GM18498 (cell line): Measurements from ENCODE around the gene MTHFD2L.
"Not testable (repeated sequence)": the region's sequence is repeated elsewhere in the genome, so short reads cannot be mapped to it uniquely, and the experiment has no call there.

Experiments used
- ATAC-seq: cut with Tn5 transposase; IDR thresholded peaks from one replicate; pipeline ENCODE4 v1.9.1; 2021; ENCODE audit warnings: mild to moderate bottlenecking, moderate library complexity; ENCODE audit not compliant: unreplicated experiment

MTHFD2L gene

GRCh38 chr4:74328501-74328900 is 170.6 kb downstream of the MTHFD2L start:
- ATAC-seq: no peak

DNA sequence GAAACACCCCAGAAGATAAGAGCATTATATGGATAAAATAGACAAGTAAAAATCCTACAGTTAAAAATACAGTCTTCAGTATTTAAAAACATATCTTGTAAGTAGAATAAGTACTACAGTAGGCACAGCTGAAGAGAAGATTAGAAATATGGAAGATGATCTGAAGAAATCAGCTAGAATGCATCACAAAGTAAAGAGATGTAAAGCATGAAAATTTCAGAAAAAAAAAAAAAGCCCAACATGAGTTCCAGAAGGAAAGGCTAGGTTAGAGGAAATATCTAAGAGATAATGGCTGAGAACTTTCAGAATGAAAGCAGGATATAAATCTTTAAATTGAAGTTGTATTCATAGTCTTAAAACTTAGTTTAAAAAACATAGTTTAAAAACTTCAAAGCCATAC is 171.4 kb downstream of the MTHFD2L start:
- ATAC-seq: no peak

- ATAC-seq: no peak
Measured at GRCh38 chr4:74330295-74330750, 172.4 kb downstream of the MTHFD2L start.

GRCh38 chr4:74331252-74331651 is 173.3 kb downstream of the MTHFD2L start:
- no peak for ATAC-seq

DNA sequence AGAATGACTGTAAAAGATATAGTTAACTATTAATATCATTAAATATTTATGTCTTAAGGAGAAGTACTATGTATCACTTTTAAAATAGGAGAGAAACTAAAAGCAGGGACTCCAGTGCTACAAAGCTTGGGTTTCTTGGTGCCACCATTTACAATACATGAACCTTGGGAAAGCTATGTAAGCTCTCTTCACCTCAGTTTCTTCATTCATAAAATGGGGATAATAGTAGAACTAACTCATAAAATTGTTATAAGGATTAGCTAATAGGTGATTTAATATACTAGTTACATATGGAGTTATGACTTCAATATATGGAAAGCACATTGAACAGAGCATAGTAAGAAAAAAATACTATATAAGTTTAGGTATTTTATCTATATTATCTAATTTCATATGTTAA is 174.0 kb downstream of the MTHFD2L start:
- ATAC-seq: no peak

DNA sequence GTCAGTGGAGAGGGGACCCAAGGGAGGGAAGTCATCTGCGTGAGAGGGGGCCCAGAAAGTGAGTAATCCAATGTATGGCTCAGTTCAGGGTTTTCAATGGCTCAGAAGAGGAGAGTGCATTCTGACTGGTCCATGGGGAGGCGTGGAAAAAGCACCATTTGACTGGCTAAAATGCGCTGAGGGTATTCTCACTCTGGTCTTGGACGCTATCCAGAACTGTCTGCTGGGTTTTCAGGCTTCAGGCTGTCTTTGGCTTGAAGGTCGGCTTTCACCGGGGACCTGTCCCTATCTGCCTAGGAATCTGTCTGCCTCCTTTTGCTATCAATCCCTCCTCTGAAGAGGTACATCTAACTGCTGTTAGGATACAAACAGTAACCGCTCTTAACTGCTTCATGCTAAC is 176.7 kb downstream of the MTHFD2L start:
- no peak for ATAC-seq

GRCh38 chr4:74335341-74336021 is 177.6 kb downstream of the MTHFD2L start:
- peak; percentile 84 for ATAC-seq

DNA sequence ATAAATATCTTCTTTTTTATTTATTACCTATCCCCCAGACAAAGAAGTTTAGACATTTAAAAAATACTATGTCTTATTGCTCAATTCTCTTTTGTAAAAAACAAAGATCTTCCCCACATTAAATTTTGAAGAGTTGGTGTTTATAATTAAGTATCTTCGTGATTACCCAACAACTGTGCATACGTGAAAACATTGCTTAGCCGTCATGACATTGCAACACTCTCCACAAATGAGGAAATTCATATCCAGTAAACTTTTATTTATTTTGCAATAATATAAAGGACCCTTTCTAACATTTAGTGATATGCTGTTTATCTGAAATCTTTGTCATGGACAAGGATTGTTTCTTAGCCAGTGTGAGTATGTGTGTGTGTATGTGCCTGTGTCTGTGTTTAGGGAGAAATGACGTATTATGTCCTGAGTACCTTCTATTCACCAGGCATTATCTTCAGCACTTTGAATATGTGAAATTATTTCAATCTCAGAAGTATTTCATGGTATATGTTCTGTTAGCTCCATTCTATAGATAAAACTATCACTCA is 180.9 kb downstream of the MTHFD2L start:
- no peak for ATAC-seq

GRCh38 chr4:74339501-74339900 is 181.6 kb downstream of the MTHFD2L start:
- ATAC-seq: peak; percentile 61

GRCh38 chr4:74340421-74340820 is 182.5 kb downstream of the MTHFD2L start:
- not testable (repeated sequence) for ATAC-seq

GRCh38 chr4:74344031-74344430 is 186.1 kb downstream of the MTHFD2L start:
- ATAC-seq: no peak
